Fibroblast of pulmonary artery (primary cell): ENCODE data around the gene TMEM72.

ENCODE experiments used
- DNase-seq: peaks from one replicate; pipeline ENCODE4 v3.0.0-alpha.2; 2010; ENCODE audit warnings: low read depth
- H3K4me3 ChIP-seq: replicated peaks from 2 replicates; pipeline ENCODE4 v1.5.1; 2011; ENCODE audit warnings: low read depth, mild to moderate bottlenecking, control low read depth, low read length, moderate library complexity
- CTCF ChIP-seq: IDR thresholded peaks from 2 replicates; pipeline ENCODE4 v1.5.1; 2011; ENCODE audit warnings: mild to moderate bottlenecking, control low read depth, low read length, inconsistent platforms; ENCODE audit errors: missing control alignments

Gene TMEM72

GRCh38 chr10:44895280-44895679, 15.9 kb upstream of the TMEM72 start:
- H3K4me3 ChIP-seq: no peak overlapping the region
- no peak for TF ChIP-seq CTCF
- no peak for DNase-seq

GRCh38 chr10:44897049-44897448, 14.1 kb upstream of the TMEM72 start:
- H3K4me3 ChIP-seq: no peak overlapping the region
- no peak for TF ChIP-seq CTCF
- no peak for DNase-seq

GRCh38 chr10:44898665-44899064, 12.5 kb upstream of the TMEM72 start:
- no peak overlapping the region for H3K4me3 ChIP-seq
- no peak for TF ChIP-seq CTCF
- no peak for DNase-seq

GRCh38 chr10:44899450-44900080, 11.6 kb upstream of the TMEM72 start:
- no peak overlapping the region for H3K4me3 ChIP-seq
- no peak for DNase-seq
- no peak for TF ChIP-seq CTCF

GRCh38 chr10:44902941-44903545, 8.1 kb upstream of the TMEM72 start:
- no peak overlapping the region for H3K4me3 ChIP-seq
- no peak for DNase-seq
- TF ChIP-seq CTCF: no peak

- H3K4me3 ChIP-seq: no peak overlapping the region
- DNase-seq: no peak
- no peak for TF ChIP-seq CTCF
Observed at GRCh38 chr10:44906486-44906885, 4.7 kb upstream of the TMEM72 start.

GRCh38 chr10:44907556-44907955, 3.6 kb upstream of the TMEM72 start:
- TF ChIP-seq CTCF: no peak
- no peak for DNase-seq
- no peak overlapping the region for H3K4me3 ChIP-seq
